GM23338 (cell line): ENCODE data around the gene EGLN3.

Experiments
- EZH2 ChIP-seq: fragments of 200-600 bp; sonication (generic); IDR thresholded peaks from one replicate; pipeline ENCODE4 v1.8.0; 2017; ENCODE audit warnings: antibody characterized with exemption, mild to moderate bottlenecking, low read depth; ENCODE audit not compliant: unreplicated experiment
- JUNB ChIP-seq: IDR thresholded peaks from one replicate; pipeline ENCODE4 v1.6.1; 2016; ENCODE audit warnings: antibody characterized with exemption; ENCODE audit not compliant: unreplicated experiment
- POLR2AphosphoS5 ChIP-seq: IDR thresholded peaks from 2 replicates; pipeline ENCODE4 v1.6.1; 2016; ENCODE audit warnings: antibody characterized with exemption, low read depth
- TF ChIP-seq, protein P1 (sequence below): IDR thresholded peaks from 2 replicates; pipeline ENCODE4 v1.6.1; 2016; ENCODE audit warnings: antibody characterized with exemption
- TF ChIP-seq, protein P2 (sequence below), 2 experiments: fragments of 200-600 bp in 1 of 2; sonication (generic) in 1 of 2; conservative IDR thresholded peaks; 2 replicates each; pipeline versions ENCODE4 v1.5.1 to v1.6.1; 2016 to 2017; ENCODE audit warnings: antibody characterized with exemption in 2 of 2, low read depth in 2 of 2, mild to moderate bottlenecking in 2 of 2, moderate library complexity in 1 of 2

GRCh38 chr14:33987565-33988080, 36.7 kb upstream of the EGLN3 start:
- TF ChIP-seq, protein P1, sequence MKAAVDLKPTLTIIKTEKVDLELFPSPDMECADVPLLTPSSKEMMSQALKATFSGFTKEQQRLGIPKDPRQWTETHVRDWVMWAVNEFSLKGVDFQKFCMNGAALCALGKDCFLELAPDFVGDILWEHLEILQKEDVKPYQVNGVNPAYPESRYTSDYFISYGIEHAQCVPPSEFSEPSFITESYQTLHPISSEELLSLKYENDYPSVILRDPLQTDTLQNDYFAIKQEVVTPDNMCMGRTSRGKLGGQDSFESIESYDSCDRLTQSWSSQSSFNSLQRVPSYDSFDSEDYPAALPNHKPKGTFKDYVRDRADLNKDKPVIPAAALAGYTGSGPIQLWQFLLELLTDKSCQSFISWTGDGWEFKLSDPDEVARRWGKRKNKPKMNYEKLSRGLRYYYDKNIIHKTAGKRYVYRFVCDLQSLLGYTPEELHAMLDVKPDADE = no peak
- TF ChIP-seq POLR2AphosphoS5 (no peak), EZH2 (no peak), JUNB (no peak)
- TF ChIP-seq, protein P2, sequence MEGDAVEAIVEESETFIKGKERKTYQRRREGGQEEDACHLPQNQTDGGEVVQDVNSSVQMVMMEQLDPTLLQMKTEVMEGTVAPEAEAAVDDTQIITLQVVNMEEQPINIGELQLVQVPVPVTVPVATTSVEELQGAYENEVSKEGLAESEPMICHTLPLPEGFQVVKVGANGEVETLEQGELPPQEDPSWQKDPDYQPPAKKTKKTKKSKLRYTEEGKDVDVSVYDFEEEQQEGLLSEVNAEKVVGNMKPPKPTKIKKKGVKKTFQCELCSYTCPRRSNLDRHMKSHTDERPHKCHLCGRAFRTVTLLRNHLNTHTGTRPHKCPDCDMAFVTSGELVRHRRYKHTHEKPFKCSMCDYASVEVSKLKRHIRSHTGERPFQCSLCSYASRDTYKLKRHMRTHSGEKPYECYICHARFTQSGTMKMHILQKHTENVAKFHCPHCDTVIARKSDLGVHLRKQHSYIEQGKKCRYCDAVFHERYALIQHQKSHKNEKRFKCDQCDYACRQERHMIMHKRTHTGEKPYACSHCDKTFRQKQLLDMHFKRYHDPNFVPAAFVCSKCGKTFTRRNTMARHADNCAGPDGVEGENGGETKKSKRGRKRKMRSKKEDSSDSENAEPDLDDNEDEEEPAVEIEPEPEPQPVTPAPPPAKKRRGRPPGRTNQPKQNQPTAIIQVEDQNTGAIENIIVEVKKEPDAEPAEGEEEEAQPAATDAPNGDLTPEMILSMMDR (conservative IDR thresholded peaks at IDR 0.05; ENCODE audit: low read depth in 2 of 2) = no peak
